Activated CD4-positive, alpha-beta T cell treated with anti-CD3 and anti-CD28 coated beads for 24 hours (primary cell): ENCODE results near the gene ZNF865.

ENCODE experiments used
- DNase-seq, 2 donors: peaks; one replicate each; pipeline ENCODE4 v3.0.0-alpha.2; 2020; ENCODE audit warnings: low read depth in 2 of 2

Gene ZNF865

GRCh38 chr19:55658846-55659459 lies 53.5 kb downstream of the ZNF865 start:
- no peak for DNase-seq

- no peak for DNase-seq
Measured at GRCh38 chr19:55659822-55660221, 54.4 kb downstream of the ZNF865 start.

- DNase-seq = no peak
Measured at GRCh38 chr19:55660404-55660803, 55.0 kb downstream of the ZNF865 start.

- no peak for DNase-seq
Measured at GRCh38 chr19:55660991-55661390, 55.5 kb downstream of the ZNF865 start.

- DNase-seq = no peak
Measured at GRCh38 chr19:55661826-55662225, 56.4 kb downstream of the ZNF865 start.

GRCh38 chr19:55663846-55664536 lies 58.5 kb downstream of the ZNF865 start:
- no peak for DNase-seq

- no peak for DNase-seq
Measured at GRCh38 chr19:55666343-55667005, 61.0 kb downstream of the ZNF865 start.
